Uterus (tissue), 4 donors: Measurements from ENCODE around the gene UHRF2. TPM values are rescaled to one million over a fixed set of nuclear protein-coding genes. Genes with fewer than 3 reads are reported as not detected.

Source experiments
- DNase-seq, 2 donors: peaks; one replicate each; pipeline ENCODE4 v3.0.0-alpha.2; 2019 to 2020
- H3K27ac ChIP-seq, 2 donors: fragments of 200-600 bp; sonication (generic); 1 replicate in 1 of 2; 2 replicates in 1 of 2; pipeline ENCODE4 v1.5.1; 2016 to 2018
- H3K27me3 ChIP-seq, 2 donors: fragments of 200-600 bp; sonication (generic); one replicate each; pipeline ENCODE4 v1.5.1; 2018 to 2019; ENCODE audit warnings: control low read depth in 1 of 2
- H3K36me3 ChIP-seq, 2 donors: fragments of 200-600 bp; sonication (generic); one replicate each; pipeline ENCODE4 v1.5.1; 2019; ENCODE audit warnings: control low read depth in 1 of 2
- H3K4me1 ChIP-seq, 2 donors: fragments of 200-600 bp; sonication (generic); one replicate each; pipeline ENCODE4 v1.5.1; 2018 to 2019; ENCODE audit warnings: control low read depth in 1 of 2
- H3K4me3 ChIP-seq, 2 donors: fragments of 200-600 bp; sonication (generic); 1 replicate in 1 of 2; 2 replicates in 1 of 2; pipeline ENCODE4 v1.5.1; 2018 to 2019; ENCODE audit warnings: mild to moderate bottlenecking in 1 of 2
- H3K9me3 ChIP-seq, 2 donors: fragments of 200-600 bp; sonication (generic); one replicate each; pipeline ENCODE4 v1.5.1; 2019; ENCODE audit warnings: control low read depth in 1 of 2
- CTCF ChIP-seq, 4 experiments: fragments of 200-600 bp in 2 of 4; fragments of 450-650 bp in 2 of 4; sonication (generic) in 2 of 4; IDR thresholded peaks; one replicate each; pipeline ENCODE4 v1.5.1; 2016 to 2019; ENCODE audit warnings: antibody characterized with exemption in 4 of 4, mild to moderate bottlenecking in 2 of 4, moderate library complexity in 1 of 4
- POLR2A ChIP-seq, 2 donors: fragments of 450-650 bp; IDR thresholded peaks; one replicate each; pipeline ENCODE4 v1.6.1; 2016; ENCODE audit warnings: antibody characterized with exemption in 2 of 2, mild to moderate bottlenecking in 1 of 2, moderate library complexity in 1 of 2
- intact Hi-C: fragments of 100-400 bp; cut with DNase I; formaldehyde crosslinking; loops from one replicate; pipeline ENCODE4 v1.15.1; 2023; ENCODE audit warnings: low total_unique reads
- total RNA-seq, 4 donors: library from RNA; depleted of rRNA in 3 of 4; stranded (reverse); fragments of >200 nt in 3 of 4; gene quantifications; one replicate each; pipeline versions ENCODE4 v1.1.0 to v1.2.4, GENCODE V29; 2014 to 2023
- donor health status: DM: yes; HTN: yes; CAD: no.

UHRF2 gene
- total RNA-seq, 4 donors from 2014 or later = 40.7 to 107 (median 63.1) TPM

- H3K27me3 ChIP-seq = no peaks in the 10 kb centered on the region
- H3K4me1 ChIP-seq = no peaks in the 10 kb centered on the region
- no peaks in the 10 kb centered on the region for H3K36me3 ChIP-seq
- no peak overlapping the region for H3K27ac ChIP-seq
- no peak overlapping the region for H3K4me3 ChIP-seq
- TF ChIP-seq POLR2A (IDR thresholded peaks at IDR 0.05) (no peak), CTCF (IDR thresholded peaks at IDR 0.05) (no peak)
- no peak for DNase-seq
- no peaks in the 10 kb centered on the region for H3K9me3 ChIP-seq
- intact Hi-C loops = no loop called here
These were observed 54.1 kb downstream of the UHRF2 start for GRCh38 chr9:6467006-6467625.

DNA sequence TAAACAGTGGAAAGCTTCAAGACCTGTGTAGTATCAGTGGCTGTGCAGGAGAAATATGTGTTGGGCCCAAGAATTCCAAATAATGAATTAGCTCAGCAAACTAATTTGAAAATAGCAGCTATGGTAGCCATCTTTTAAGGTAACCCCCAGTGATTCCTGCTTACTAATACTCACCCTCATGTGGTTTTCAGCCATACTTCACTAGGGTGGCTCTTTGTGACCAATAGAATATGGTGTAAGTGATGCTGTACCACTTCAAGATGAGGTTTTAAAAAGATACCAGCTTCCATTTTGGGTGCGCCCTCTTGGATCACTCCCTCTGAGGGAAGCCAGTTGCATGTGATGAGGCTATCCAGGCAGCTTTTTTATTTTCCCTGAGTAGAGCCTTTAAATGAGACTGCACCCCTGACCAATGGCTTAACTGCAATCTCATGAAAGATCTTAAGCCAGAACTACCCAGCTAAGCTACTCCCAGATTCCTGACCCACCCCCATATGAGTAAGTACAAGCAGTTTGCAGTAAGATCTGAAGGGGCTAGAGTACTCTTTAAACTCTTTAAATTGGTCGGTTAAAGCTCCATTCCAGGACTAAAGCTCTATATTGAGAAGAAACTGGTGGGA, 58.3 kb downstream of the UHRF2 start:
- Histone ChIP-seq H3K4me1 (no peaks in the 10 kb centered on the region), H3K36me3 (no peaks in the 10 kb centered on the region), H3K4me3 (no peak overlapping the region), H3K9me3 (no peaks in the 10 kb centered on the region), H3K27me3 (no peaks in the 10 kb centered on the region), H3K27ac (no peak overlapping the region)
- no peak for DNase-seq
- TF ChIP-seq CTCF (IDR thresholded peaks at IDR 0.05) = no peak
- no peak for TF ChIP-seq POLR2A (IDR thresholded peaks at IDR 0.05)
- intact Hi-C loops = no loop called here

DNA sequence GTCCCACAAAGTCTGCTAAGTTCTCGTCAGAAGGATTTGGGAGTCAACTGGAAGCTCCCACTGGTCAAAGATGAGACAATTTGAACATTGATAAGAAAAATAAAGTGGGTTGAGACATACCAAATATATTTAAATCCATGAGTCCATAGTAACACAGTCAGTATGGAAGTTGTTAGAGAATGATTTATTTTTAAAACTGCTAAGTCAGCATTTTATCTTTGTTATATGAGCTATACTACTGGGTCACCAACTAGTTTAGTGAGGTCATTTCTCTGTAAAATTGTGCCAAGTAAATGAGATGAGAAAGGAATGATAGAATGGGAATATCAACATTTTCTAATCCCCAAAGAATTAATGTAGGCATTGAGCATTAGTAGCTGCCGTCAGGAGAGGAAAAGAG, 60.2 kb downstream of the UHRF2 start:
- no peaks in the 10 kb centered on the region for H3K27me3 ChIP-seq
- no peak overlapping the region for H3K4me3 ChIP-seq
- H3K36me3 ChIP-seq = no peaks in the 10 kb centered on the region
- intact Hi-C loops = no loop called here
- no peaks in the 10 kb centered on the region for H3K4me1 ChIP-seq
- no peak for DNase-seq
- H3K27ac ChIP-seq = no peak overlapping the region
- no peaks in the 10 kb centered on the region for H3K9me3 ChIP-seq
- TF ChIP-seq POLR2A (IDR thresholded peaks at IDR 0.05) = no peak
- no peak for TF ChIP-seq CTCF (IDR thresholded peaks at IDR 0.05)

DNA sequence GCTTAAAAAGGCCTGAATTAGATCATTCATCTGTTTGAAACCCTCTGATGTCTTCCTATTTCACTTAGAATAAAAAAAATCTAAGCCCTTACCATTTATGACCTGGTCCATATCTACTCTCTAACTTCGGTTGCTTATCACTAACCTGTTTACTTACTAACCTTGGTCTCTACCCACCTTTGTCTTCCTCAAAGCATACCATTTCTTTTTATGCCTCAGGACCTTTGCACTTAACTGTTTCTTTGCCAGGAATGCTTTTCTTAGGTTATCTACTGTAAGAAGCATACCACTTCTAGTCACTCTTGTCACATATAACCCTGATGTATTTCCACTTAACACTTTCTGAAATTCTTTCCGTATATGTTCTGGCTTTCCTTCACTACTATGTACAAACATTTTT, 67.0 kb downstream of the UHRF2 start:
- no peak for DNase-seq
- Histone ChIP-seq H3K4me3 (no peak overlapping the region), H3K27ac (no peak overlapping the region), H3K4me1 (no peaks in the 10 kb centered on the region), H3K9me3 (no peaks in the 10 kb centered on the region), H3K36me3 (no peaks in the 10 kb centered on the region), H3K27me3 (no peaks in the 10 kb centered on the region)
- TF ChIP-seq POLR2A (IDR thresholded peaks at IDR 0.05) = no peak
- intact Hi-C loops = no loop called here

DNA sequence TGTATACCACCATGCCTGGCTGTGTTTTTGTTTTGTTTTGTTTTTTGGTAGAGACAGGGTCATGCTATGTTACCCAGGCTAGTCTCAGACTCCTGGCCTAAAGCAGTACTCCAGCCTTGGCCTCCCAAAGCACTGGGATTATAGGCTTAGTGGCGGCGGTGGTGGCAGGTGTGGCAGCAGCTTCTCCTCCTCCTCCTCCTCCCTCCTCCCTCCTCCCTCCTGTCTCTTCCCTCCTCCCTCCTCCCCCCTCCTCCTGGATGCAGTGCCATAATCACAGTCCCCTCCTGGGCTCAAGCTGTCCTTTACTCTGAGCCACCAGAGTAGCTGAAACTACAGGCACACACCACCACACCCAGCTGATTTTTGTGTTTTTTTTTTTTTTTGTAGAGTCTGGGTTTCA, 71.2 kb downstream of the UHRF2 start:
- no peaks in the 10 kb centered on the region for H3K36me3 ChIP-seq
- no peak overlapping the region for H3K4me3 ChIP-seq
- no peaks in the 10 kb centered on the region for H3K9me3 ChIP-seq
- H3K4me1 ChIP-seq = no peaks in the 10 kb centered on the region
- no peak overlapping the region for H3K27ac ChIP-seq
- H3K27me3 ChIP-seq = no peaks in the 10 kb centered on the region
- DNase-seq = no peak
- intact Hi-C loops = no loop called here
- TF ChIP-seq POLR2A (IDR thresholded peaks at IDR 0.05) (no peak), CTCF (IDR thresholded peaks at IDR 0.05) (no peak)
